HTR-8/SVneo (cell line): Measurements from ENCODE around the gene MSL3B.

Experiments used
- DNase-seq: peaks from one replicate; pipeline ENCODE4 v3.0.0; 2011; ENCODE audit warnings: low spot score, mixed read lengths; ENCODE audit not compliant: insufficient read length
- FAIRE-seq: peaks from 2 replicates; lab custom pipeline; 2011; peaks lifted over from hg19 to GRCh38; lab: Jason Lieb, UNC

MSL3B gene

DNA sequence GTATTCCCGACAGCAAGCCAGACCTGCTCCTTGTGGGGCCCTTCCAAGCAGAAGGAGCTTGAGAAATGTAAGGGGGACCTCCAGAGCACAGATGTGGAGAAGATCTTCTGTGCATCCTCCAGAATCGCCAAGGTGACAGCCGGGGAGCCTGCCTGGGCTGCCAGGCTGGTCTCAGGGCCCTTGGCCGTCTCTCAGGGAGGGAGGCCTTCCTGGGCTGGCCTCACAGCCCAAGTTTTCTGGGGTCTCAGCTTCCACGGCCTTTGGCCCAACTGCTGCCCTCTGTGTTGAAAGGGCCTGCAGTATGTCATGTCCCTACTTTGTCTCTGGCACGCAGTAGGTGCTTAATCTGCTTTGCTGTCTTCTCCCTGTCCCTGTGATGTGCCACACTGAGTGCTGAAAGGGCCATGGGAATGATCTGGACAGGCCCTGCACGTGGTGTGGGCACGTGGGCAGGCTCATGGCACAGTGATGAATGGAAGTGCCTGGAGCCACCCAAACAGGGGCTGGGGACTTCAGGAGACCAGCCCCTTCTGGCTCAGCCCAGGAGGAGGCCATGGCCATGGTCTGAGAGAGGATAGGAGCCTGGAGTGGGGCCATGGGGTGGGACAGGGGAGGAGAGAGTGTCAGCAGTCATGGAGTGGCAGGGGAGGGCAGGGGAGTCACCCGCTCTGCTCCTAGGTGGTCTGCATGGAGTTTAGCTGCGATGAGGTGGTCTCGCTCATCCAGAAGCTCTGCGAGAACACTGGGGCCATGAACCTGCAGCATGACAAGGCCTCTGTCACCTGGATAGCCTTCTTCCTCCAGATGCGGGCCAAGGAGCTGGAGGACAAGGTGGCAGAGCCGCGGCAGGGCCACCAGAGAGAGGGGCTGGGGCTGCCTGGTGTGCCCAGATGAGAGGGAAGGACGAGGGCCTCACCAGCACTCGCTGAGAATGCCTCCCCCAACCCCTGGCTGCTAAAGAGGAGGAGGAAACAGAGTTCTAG is 49.3 kb downstream of the MSL3B start:
- DNase-seq (no peak), FAIRE-seq (no peak)

- DNase-seq (no peak), FAIRE-seq (peak; percentile 20)
These were observed 50.1 kb downstream of the MSL3B start for GRCh38 chr2:233817995-233818638.

GRCh38 chr2:233817361-233817911 is 50.8 kb downstream of the MSL3B start:
- FAIRE-seq = no peak
- no peak for DNase-seq

GRCh38 chr2:233816771-233817170 is 51.4 kb downstream of the MSL3B start:
- FAIRE-seq (no peak), DNase-seq (no peak)

DNA sequence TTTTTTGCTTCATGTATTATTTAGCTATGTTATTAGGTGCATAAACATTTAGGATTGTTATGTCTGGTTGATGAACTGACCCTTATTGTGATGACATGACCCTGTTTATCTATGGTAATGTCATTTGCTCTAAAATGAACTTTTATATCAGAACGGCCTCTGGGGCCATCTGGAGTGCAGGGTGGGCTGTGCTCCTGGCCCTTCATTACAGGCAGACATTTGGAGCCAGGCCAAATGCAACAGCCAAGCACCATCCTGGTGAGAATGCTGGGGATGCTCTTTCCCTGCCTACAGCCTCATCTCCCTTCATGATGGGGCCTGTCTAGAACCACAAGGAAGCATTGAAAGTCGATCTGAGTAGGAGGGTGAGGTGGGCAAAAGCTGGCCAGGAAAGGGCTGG is 51.9 kb downstream of the MSL3B start:
- no peak for FAIRE-seq
- no peak for DNase-seq

- FAIRE-seq (no peak), DNase-seq (no peak)
These were observed 52.3 kb downstream of the MSL3B start for GRCh38 chr2:233815861-233816260.
